Bladder microvascular endothelial cell (primary cell): ENCODE measurements around the gene DMAC2. TPM values are rescaled to one million over a fixed set of nuclear protein-coding genes. Genes with fewer than 3 reads are reported as not detected.

Source experiments
- total RNA-seq: library from RNA; depleted of rRNA; stranded (reverse); fragments of >200 nt; gene quantifications from 2 replicates; pipeline ENCODE4 v1.2.3, GENCODE V29; 2014

Gene DMAC2
- total RNA-seq = 31.1 and 44.7 TPM in 2 replicates

DNA sequence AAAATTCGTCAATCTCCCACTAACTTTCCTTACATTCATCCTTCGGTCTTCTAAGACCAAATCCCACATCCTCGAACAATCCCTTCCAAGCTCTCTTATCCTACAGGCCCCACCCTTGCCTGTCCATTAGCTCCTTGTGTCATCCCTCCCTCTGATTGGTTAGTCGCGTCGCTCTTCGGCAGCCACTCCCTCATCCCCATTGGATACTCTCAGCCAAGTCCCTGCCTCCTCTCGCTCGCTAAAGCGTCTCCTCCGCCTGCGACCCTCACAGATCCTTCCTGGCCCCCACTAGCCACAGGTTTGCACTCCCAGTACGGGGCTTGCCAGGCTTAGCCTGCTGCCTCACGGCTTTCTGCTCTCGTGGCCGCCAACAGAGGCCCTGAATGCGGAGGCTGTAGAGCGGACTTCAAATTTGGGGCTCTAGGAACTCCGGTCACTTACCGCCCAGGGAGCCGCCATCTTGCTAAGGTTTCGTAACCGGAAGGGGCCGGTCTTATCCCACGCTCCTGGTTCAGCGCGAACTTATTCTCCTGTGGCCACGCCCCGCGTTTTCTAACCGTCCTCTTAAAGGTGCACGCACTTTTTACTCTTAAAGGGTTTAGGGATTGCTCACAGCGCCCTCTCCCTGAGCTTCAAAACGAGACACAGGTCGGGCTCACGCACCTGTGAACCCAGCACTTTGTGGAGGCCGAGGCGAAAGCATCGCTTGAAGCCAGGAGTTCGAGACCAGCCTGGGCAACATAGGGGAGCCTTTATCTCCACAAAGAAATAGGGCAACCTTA, at the start of gene DMAC2:
DMAC2 (minus strand) TSS at position 472 of the 782 bp plus-strand sequence; CDS start at position 459, 13 bp downstream.

DNA sequence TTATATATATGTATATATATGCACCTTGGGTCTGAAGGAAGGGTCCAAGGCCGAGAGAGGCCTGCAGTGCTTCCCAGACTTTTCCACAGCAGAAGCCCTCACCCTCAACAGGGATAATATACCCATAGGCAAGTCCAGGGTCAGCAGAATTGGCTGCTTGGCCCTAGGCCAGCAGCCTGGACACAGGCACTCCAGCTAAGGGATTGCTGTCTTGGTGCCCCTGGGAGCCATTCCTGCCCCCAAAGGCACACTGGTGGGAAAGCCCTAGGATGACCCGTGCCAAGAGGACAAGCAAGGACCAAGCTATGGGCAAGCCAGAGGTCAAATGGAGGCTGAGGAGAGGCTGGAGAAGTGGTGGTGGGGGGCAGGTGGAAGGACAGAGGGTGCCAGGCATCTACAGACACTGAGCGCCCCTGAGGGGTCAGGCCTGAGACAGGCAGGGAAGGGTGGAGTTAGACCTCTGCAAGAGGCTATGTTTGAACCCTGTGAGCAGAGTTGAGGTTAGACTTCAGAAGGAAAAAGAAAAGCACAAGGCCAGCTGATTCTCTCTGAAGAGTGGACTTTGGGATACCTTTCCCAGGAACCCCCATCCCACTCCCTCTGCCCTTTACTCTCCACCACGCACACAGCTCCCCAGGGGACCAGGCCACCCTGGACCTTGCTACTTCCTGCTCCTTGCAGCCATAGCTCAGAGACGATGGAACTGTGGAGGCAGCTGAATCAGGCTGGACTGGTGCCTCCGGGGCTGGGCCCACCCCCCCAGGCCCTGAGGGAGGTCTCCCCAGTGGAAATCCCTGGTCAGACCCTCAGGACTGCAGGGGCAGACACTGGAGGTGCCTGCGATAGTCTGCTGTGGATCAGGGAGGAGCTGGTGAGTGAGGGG, 3.0 kb upstream of the DMAC2 start, which contains the start of gene ERICH4:
ERICH4 (plus strand) TSS at position 684 of the 883 bp plus-strand sequence; CDS start at position 698, 14 bp downstream.

DNA sequence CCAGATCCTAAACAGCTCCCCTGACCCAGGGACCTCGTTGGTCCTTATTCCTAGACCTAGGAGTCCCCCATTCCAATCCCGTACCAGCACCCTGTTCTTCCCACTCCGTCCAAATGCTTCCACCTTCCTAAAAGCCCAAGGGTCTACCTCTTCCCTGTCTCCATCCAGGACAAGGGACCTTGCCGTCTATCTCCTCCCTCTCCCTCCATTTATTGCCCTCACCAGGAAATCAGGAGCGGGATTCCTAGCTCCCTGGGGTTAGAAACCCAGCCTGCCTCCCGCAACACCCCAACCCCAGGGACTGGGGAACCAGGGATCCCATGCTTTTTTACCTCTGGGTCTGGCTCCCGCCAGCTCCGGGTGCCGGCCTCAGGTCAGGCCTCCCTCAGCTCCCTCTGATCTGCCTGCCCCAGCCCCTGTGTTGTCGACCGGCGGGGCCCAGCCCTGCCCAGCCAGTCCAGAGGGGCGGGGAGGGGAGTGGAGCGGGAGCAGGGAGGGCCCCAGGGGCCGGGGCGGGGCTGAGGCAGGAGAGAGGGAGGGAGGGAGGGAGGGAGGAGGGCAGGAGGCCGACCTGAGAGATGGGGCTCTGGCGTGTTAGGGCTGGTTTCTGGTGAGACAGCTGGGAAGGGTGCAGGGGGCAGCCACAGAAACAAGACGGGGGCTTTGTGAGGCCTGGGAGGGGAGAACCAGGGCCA, 12.6 kb downstream of the DMAC2 start, which contains the start of gene B3GNT8:
B3GNT8 (minus strand) TSS at position 423 of the 695 bp plus-strand sequence. CDS start 596 bp downstream, outside the sequence.

DNA sequence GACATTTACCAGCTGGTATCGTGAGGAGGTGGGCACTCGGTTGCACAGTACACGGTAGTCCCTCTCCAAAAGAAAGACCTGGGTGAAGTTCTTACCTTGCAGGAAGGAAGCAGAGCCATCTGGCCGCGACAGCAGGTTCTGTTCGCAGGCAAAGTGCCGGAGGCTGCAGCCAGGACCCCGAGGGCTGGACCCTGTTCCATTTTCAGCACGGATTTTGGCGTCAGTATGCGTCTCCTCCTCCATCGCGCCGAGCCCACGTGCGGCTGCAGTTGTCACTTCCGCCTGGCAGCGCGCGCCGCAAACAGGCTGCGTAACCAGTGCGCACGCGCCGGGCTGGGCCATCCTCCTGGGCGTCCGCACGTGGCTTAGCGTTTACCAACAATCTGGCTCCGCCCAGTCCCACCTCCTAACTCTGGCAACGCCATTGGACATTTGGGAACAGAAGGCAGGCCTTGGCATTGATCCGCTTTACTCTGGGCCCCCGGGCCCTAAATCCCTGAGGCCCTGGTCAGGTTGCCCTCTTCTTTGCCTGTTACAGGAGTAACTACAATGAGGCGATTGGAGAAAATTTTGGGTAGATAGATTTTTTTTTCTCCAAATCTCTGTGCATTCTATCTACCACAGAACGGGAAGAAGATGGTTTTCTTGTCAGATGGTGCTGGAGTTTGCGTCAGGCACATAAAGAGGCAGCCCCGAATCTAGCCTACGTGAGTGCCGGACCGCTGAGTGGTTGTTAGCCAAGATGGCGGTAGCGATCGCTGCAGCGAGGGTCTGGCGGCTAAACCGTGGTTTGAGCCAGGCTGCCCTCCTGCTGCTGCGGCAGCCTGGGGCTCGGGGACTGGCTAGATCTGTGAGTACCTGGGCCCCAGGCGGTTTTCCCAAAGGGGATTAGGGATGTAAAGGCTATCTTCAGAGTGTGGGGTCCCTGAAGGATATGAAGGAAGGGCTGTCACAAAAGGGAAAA, 42.3 kb downstream of the DMAC2 start, which contains the start of the genes BCKDHA and EXOSC5:
BCKDHA (plus strand) TSS at position 733 of the 964 bp plus-strand sequence; CDS start at position 743, 10 bp downstream.
EXOSC5 (minus strand) TSS at position 274 of the 964 bp plus-strand sequence; CDS start at position 243, 31 bp downstream.

Other genes starting within 250 kb of the DMAC2 start
- gene CYP2S1, start 246.7 kb downstream of the DMAC2 start, total RNA-seq = 0.25 and 0.49 TPM in 2 replicates
- gene AXL, start 220.7 kb downstream of the DMAC2 start, total RNA-seq = 24.8 and 28.4 TPM in 2 replicates
- gene HNRNPUL1, start 175.5 kb downstream of the DMAC2 start, total RNA-seq = 59.9 and 107 TPM in 2 replicates
- 5.8 and 14.4 TPM in 2 replicates for gene CCDC97, start 129.7 kb downstream of the DMAC2 start, total RNA-seq
- gene TGFB1, start 86.0 kb downstream of the DMAC2 start, total RNA-seq = 11.0 and 55.1 TPM in 2 replicates
- 5.9 and 8.9 TPM in 2 replicates for gene B9D2, start 75.8 kb downstream of the DMAC2 start, total RNA-seq
- gene TMEM91, start 63.4 kb downstream of the DMAC2 start, total RNA-seq = 3.5 and 5.5 TPM in 2 replicates
- gene EXOSC5, start 42.6 kb downstream of the DMAC2 start, total RNA-seq = 9.6 and 12.3 TPM in 2 replicates
- gene BCKDHA, start 42.1 kb downstream of the DMAC2 start, total RNA-seq = 29.3 and 45.6 TPM in 2 replicates
- gene B3GNT8, start 12.5 kb downstream of the DMAC2 start, total RNA-seq = 0.97 and 1.1 TPM in 2 replicates
- not detected in 2 replicates for gene ERICH4, start 3.2 kb upstream of the DMAC2 start, total RNA-seq
- gene CEACAM21, start 136.3 kb upstream of the DMAC2 start, total RNA-seq = 2.3 and 6.6 TPM in 2 replicates
- not detected in 2 replicates for gene CEACAM4, start 187.2 kb upstream of the DMAC2 start, total RNA-seq
- gene CEACAM7, start 248.4 kb upstream of the DMAC2 start, total RNA-seq = 0.57 TPM in 1 of 2 replicates, not detected in the other